Measurements from ENCODE around the gene CACUL1. TPM values are rescaled to one million over a fixed set of nuclear protein-coding genes. Genes with fewer than 3 reads are reported as not detected.

Gene CACUL1
- total RNA-seq (2022; extraction: Qiagen RNA extraction): 9.0 to 14.5 TPM (median 11.3 TPM) in 5 replicates

GRCh38 chr10:118754556-118755423 lies at the start of gene CACUL1:
Gene CACUL1 (minus strand): TSS chr10:118754970. CDS start chr10:118754762, 208 bp downstream.

Other genes starting within 250 kb of the CACUL1 start
- not detected in 5 replicates for gene PRLHR, start 159.3 kb downstream of the CACUL1 start, total RNA-seq (2022; extraction: Qiagen RNA extraction)